Stimulated activated CD8-positive, alpha-beta memory T cell treated with anti-CD3 and anti-CD28 coated beads, Interleukin-12 subunit alpha, Interleukin-12 subunit beta, amount 100 ng/mL, for 1 hour (primary cell): Measurements from ENCODE around the gene DQX1.
"Not testable (repeated sequence)": the region's sequence is repeated elsewhere in the genome, so short reads cannot be mapped to it uniquely, and the experiment has no call there.

Source experiments
- DNase-seq: peaks from one replicate; pipeline ENCODE4 v3.0.0-alpha.2; 2020; ENCODE audit warnings: low read depth

DQX1 gene, protein sequence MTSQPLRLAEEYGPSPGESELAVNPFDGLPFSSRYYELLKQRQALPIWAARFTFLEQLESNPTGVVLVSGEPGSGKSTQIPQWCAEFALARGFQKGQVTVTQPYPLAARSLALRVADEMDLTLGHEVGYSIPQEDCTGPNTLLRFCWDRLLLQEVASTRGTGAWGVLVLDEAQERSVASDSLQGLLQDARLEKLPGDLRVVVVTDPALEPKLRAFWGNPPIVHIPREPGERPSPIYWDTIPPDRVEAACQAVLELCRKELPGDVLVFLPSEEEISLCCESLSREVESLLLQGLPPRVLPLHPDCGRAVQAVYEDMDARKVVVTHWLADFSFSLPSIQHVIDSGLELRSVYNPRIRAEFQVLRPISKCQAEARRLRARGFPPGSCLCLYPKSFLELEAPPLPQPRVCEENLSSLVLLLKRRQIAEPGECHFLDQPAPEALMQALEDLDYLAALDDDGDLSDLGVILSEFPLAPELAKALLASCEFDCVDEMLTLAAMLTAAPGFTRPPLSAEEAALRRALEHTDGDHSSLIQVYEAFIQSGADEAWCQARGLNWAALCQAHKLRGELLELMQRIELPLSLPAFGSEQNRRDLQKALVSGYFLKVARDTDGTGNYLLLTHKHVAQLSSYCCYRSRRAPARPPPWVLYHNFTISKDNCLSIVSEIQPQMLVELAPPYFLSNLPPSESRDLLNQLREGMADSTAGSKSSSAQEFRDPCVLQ

DNA sequence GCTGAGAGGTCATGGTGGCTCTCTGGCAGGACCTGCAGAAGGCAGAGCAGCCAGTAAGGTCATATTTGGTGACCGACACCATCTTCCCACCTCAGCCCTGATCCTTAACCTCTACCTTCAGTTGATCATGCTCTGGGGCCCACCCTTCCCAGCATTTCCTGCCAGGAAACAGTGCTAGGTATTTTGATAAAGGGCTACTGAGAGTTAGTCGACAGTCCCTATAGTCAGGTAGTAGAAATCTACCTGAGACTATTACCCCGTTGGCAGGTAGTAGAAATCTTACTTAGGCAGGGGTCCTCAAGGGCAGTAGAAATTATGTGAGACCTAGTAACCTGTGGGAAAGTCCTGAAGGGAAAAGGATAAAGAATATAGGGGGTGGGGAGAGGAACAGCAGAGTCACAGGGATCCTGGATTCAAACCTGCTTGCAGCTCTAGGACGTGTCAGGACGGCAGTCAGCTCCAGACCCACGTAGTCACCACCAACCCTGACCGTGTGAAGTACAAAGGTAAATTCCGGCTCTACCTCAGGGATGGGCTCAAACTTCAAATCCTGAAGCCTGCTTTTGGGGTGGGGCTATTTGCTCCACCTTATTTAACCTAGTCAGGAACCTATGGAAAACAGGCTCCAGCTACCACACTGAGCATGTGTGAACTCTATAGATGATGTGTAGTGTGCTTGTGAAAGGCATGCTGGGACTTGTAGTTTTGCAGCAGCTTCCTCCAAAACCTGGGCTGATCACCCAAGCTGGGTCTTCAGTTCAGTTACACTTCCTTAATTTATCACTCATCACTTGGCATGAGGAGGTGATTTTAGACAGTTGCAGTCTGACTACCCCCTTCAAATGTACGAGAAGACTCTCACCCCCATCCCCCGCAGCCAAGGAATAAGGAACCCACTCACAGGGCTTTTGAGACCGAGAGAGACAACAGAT is at the start of gene DQX1:
DQX1 (minus strand) TSS at position 515 of the 932 bp plus-strand sequence; CDS start at position 13, 502 bp downstream.
- no peak for DNase-seq

- no peak for DNase-seq
Observed at GRCh38 chr2:74575320-74575719, 49.3 kb upstream of the DQX1 start.

DNA sequence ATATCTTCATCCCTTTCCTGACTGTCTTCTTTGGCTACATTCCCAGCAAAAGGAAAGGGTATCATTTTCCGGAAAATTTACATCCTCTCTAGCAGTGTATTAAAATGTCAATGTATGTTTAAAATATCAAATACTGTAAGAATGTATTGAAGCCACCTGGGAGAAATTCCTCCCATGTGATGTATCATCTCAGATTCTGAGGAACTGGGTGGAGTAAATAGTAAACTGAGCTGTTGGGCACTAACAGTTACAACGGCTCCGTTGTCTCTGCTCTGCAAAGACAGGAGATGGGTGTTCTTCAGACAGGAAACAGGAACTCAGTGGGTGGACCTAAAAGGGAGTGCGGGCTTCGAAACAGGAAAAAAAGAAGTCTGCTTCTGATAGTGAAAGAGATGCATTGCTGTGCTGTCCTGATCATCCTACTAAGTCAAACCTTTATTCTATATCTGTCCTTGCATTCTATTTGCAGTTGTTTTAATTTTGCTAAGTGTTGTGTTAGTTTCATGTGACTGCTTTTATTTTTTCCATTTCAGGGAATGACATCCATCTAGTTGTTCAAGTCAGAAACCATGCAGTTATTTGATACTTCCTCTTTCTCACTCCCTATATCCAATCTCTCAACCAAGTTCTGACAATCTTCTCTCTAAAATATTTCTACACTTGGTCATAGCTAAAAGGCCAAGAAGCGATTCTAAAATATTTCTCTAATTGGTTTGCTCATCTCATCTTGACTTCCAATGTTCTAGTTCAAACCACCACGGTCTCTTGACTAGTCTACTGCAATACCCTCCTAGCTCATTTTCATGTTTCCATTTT is 47.9 kb upstream of the DQX1 start:
- DNase-seq, result no peak

GRCh38 chr2:74572178-74572925 is 46.3 kb upstream of the DQX1 start:
- DNase-seq, result no peak

DNA sequence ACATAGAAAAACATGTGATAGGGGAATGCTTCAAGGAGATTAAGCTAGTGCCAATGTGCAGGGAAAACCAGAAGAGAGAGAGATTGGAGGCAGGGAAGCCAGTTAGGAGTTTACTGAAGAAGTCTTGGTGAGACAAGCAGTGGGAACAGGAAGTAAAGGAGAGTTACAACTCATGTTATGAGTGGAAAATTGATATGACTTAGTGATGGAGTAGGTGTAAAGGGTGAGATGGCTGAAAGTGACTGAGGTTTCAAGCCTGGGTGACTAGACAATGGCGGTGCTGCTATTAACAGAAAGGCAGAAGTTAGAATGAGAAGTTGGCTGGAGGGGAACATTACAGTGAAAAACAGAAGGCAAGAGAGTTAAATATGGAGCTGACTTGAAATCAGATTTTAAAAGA is 45.0 kb upstream of the DQX1 start:
- DNase-seq, result no peak

- DNase-seq, result no peak
Observed at GRCh38 chr2:74569686-74570085, 43.7 kb upstream of the DQX1 start.

GRCh38 chr2:74567881-74568280 is 41.9 kb upstream of the DQX1 start:
- no peak for DNase-seq

DNA sequence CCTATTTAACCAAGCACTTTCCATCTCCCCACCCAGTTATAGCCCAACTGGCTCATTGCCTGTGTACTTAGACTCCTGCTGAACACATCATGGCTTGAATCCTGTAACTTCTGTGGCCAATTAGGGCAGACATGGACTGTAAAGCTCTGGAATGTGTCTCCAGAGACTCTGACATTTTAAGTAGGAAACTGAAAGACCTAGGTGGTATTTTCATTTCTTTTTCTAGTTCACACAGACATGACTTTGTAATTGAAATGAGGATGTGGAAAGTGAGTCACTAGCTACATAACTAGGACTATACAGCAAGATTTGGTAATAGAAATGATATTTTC is 40.7 kb upstream of the DQX1 start:
- no peak for DNase-seq

GRCh38 chr2:74566076-74566753 is 40.2 kb upstream of the DQX1 start:
- no peak for DNase-seq

DNA sequence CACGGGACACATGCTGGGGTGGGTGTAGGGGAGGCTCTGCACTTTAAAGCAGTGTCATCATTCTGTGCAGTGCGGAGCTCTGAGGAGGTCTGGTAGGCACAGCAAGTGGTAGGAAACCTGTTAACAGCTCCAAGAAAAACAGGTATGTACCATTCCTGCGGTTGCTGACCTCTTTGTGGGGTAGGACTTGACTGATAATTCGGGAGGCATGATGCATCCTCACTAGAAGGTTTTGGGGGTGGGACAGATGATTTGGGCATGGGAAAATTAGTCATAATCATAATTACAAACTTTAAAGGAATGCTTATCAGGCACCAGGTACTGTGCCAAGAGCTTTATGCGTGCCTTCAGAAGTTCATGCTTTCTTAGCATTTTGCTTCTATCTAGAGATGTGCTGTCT is 38.2 kb upstream of the DQX1 start:
- no peak for DNase-seq

DNA sequence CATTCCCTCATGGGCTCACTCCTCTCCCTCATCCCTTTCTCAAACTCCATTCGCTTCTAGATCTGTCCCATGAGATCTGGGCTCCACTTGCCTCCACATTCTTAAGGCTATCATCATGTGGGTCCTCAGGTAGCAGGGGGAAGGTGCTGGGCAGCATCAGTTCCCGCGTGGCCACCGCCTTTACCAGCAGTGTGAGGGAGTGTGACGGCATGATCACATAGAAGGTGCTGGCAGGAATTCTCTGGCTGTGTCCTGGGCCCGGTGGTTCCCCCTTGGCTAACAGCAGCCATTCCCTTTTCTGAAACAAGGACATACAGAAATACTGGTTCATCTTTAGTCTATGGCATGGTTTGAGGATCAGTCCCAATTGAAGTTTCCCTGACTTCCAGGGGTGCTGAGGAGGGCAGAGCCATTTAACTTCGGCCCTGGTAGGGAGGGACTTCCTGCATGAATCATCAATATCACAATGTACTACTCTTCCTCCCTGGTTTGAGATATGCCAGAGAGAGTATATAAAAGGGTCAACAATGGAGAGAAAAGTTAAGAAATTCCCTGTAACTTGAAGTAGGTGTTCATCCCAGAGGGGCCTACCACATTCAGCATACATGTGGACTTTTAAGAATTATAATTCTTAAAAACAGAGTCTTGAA is 36.2 kb upstream of the DQX1 start:
- no peak for DNase-seq

DNA sequence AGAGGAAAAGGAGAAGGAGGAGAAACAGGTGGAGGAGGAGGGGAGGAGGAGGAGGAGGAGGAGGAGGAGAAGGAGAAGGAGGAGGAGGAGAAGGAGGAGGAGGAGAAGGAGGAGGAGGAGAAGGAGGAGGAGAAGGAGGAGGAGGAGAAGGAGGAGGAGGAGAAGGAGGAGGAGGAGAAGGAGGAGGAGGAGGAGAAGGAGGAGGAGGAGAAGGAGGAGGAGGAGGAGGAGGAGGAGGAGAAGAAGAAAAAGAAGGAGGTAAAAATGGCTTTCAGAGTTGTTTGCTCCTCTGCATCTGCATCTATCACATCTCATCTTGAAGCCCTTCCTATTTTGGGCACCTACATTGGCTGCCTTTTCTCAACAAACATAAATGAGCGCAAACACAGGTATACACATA is 35.0 kb upstream of the DQX1 start:
- DNase-seq, result not testable (repeated sequence)

DNA sequence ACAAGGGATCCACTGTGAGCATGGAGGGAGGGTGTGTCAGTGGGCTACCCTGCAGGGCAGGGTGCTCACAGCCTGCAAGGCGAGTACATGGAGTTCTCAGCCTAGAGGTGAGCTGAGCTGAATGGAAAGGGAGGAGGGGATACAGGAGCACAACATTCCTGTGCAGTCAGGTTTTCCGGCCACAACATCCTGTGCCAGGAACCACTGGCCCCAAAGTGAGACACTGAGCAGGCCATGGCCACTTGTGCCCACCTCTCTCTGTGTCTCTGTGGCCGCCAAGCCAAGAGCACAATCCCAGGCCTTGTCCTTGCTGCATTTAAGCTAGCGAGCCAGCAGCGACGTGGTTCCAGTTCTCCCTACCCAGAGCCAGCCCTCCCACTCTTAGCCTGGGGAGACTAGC is 34.6 kb upstream of the DQX1 start:
- no peak for DNase-seq

GRCh38 chr2:74559912-74560311 is 33.9 kb upstream of the DQX1 start:
- no peak for DNase-seq

DNA sequence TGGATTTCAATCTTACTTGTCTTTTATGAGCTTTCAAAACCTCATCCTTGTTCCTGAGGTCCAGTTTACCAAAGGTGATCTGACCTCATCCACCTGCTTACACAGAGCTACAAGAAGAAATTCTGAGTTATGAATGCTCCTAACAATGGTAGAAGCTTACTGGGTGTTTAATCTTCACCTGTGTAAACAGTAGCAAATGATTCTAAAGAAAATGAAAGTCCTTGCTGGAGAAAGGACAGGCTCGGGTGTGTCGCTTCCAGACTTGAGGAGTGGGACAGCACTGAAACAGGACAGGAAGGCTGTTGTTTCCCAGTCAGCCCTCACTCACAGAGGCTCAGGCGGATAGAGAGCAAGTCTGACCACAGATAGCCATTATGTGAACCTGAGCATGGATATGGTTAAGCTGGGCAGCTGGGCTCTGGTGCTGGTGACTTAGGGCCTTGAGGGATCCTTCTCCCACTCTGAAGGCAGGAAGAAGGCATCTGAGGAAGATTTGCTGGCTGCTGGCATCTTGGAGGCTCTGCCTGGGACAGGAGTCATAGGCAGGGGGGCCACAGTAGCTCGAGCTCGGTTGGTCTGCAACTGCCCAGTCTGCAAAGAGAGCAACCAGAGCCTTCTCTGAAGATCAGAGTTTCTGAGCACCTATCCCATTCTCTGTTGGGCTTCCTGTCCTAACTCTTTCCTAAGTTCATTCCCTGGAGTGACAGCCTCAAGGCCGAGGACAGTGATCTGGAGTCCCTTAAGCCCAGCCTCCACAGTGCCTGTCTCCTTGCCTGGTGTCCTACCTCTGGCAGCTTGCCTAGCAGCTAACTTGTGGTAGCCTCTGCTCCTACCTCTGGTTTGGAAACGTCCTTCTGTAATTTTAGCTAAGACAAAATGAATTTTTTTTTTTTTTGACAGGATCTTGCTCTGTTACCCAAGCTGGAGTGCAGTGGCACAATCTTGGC is 32.5 kb upstream of the DQX1 start:
- no peak for DNase-seq

GRCh38 chr2:74556831-74557370 is 30.9 kb upstream of the DQX1 start:
- DNase-seq, result no peak

DNA sequence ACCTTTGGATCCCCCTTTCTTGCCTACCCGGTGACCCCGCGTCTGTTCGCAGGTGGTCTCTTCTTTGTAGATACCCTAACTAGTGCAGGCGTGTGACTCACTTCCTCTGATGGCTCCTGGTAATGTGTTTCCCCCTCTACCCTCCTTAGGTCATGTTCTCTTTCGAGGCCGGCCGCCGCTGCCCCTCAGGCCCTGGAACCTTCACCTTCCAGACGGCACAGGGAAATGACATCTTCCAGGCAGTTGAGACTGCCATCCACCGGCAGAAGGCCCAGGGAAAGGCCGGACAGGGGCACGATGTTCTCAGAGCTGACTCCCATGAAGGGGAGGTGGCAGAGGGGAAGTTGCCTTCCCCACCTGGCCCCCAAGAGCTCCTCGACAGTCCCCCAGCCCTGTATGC is 30.1 kb upstream of the DQX1 start:
- no peak for DNase-seq

GRCh38 chr2:74555610-74556103 is 29.6 kb upstream of the DQX1 start:
- DNase-seq, result no peak
